OCI-LY1 (cell line): Measurements from ENCODE around the gene SP3.

Source experiments
- H2AFZ ChIP-seq: fragments of 200-600 bp; sonication (generic), shearing (Covaris generic); 2 replicates; pipeline ENCODE4 v1.6.0; 2014; ENCODE audit warnings: antibody characterized with exemption, mild to moderate bottlenecking, low read length
- H3F3A ChIP-seq: fragments of 200-600 bp; sonication (generic), shearing (Covaris generic); 2 replicates; pipeline ENCODE4 v1.6.0; 2014; ENCODE audit warnings: mild to moderate bottlenecking, antibody characterized with exemption, low read length, moderate library complexity; ENCODE audit not compliant: insufficient read depth
- H3K27ac ChIP-seq: fragments of 200-600 bp; sonication (generic); 2 replicates; pipeline ENCODE4 v1.5.1; 2014; ENCODE audit warnings: low read length, mixed run types, mild to moderate bottlenecking, low read depth; ENCODE audit not compliant: poor library complexity, severe bottlenecking
- H3K27me3 ChIP-seq: fragments of 200-600 bp; sonication (generic); 2 replicates; pipeline ENCODE4 v1.6.0; 2014; ENCODE audit warnings: antibody characterized with exemption, mild to moderate bottlenecking, low read length, moderate library complexity; ENCODE audit not compliant: insufficient read depth
- H3K36me3 ChIP-seq: fragments of 200-600 bp; sonication (generic); 2 replicates; pipeline ENCODE4 v1.6.1; 2014; ENCODE audit warnings: mild to moderate bottlenecking, antibody characterized with exemption, low read length, moderate library complexity, mixed read lengths; ENCODE audit not compliant: insufficient read depth
- H3K4me1 ChIP-seq: fragments of 200-600 bp; sonication (generic); 2 replicates; pipeline ENCODE4 v1.5.1; 2014; ENCODE audit warnings: mild to moderate bottlenecking, low read length, moderate library complexity; ENCODE audit not compliant: insufficient read depth, severe bottlenecking
- H3K4me2 ChIP-seq: fragments of 200-600 bp; sonication (generic), shearing (Covaris generic); 2 replicates; pipeline ENCODE4 v1.6.1; 2014; ENCODE audit warnings: low read length
- H3K4me3 ChIP-seq: fragments of 200-600 bp; sonication (generic); 2 replicates; pipeline ENCODE4 v1.5.1; 2014; ENCODE audit warnings: low read length, low read depth, mild to moderate bottlenecking, mixed read lengths; ENCODE audit not compliant: poor library complexity, severe bottlenecking
- H3K79me2 ChIP-seq: fragments of 200-600 bp; shearing (Covaris generic); 2 replicates; pipeline ENCODE4 v1.6.1; 2016; ENCODE audit warnings: mixed run types, low read length, mixed read lengths; ENCODE audit not compliant: insufficient read depth
- H3K9ac ChIP-seq: fragments of 200-600 bp; sonication (generic), shearing (Covaris generic); 2 replicates; pipeline ENCODE4 v1.6.1; 2014; ENCODE audit warnings: mild to moderate bottlenecking, low read length, mixed read lengths
- H3K9me2 ChIP-seq: fragments of 200-600 bp; sonication (generic), shearing (Covaris generic); 2 replicates; pipeline ENCODE4 v1.6.1; 2014; ENCODE audit warnings: low read depth, mild to moderate bottlenecking, low read length, mixed read lengths
- H3K9me3 ChIP-seq: fragments of 200-600 bp; shearing (Covaris generic); 2 replicates; pipeline ENCODE4 v1.6.1; 2014; ENCODE audit warnings: low read length, mixed read lengths
- H4K20me1 ChIP-seq: fragments of 200-600 bp; sonication (generic), shearing (Covaris generic); 2 replicates; pipeline ENCODE4 v1.6.0; 2016; ENCODE audit warnings: mild to moderate bottlenecking, low read length; ENCODE audit not compliant: insufficient read depth
- CTCF ChIP-seq: fragments of 200-600 bp; sonication (generic), shearing (Covaris generic); IDR thresholded peaks from 2 replicates; pipeline ENCODE4 v1.5.1; 2017; ENCODE audit warnings: mild to moderate bottlenecking, antibody characterized with exemption, low read length, moderate library complexity, mixed read lengths
- EZH2 ChIP-seq: fragments of 200-600 bp; sonication (generic), shearing (Covaris generic); IDR thresholded peaks from 2 replicates; pipeline ENCODE4 v1.8.0; 2017; ENCODE audit warnings: borderline replicate concordance, mixed run types, mild to moderate bottlenecking, antibody characterized with exemption, low read length, moderate library complexity, mixed read lengths

Gene SP3

GRCh38 chr2:173997269-173997668 is 32.1 kb upstream of the SP3 start:
- Histone ChIP-seq H3K9me2 (no peaks in the 10 kb centered on the region), H3F3A (no peaks in the 10 kb centered on the region), H3K9ac (no peak overlapping the region), H3K4me2 (no peak overlapping the region), H3K36me3 (no peaks in the 10 kb centered on the region), H3K4me3 (no peak overlapping the region), H2AFZ (no peak overlapping the region), H3K27me3 (no peaks in the 10 kb centered on the region; the same call in 1 of the 2 replicates), H4K20me1 (no peaks in the 10 kb centered on the region), H3K27ac (no peak overlapping the region), H3K79me2 (no peaks in the 10 kb centered on the region), H3K4me1 (peaks cover 19% of the 10 kb centered on the region), H3K9me3 (no peaks in the 10 kb centered on the region)
- no peak for TF ChIP-seq EZH2
- TF ChIP-seq CTCF, result no peak

GRCh38 chr2:173996766-173997165 is 31.6 kb upstream of the SP3 start:
- H3F3A ChIP-seq, result no peaks in the 10 kb centered on the region
- no peak for TF ChIP-seq EZH2
- no peak for TF ChIP-seq CTCF
- H3K27ac ChIP-seq, result no peak overlapping the region
- H3K36me3 ChIP-seq, result no peaks in the 10 kb centered on the region
- H3K9ac ChIP-seq, result no peak overlapping the region
- H3K79me2 ChIP-seq, result no peaks in the 10 kb centered on the region
- no peaks in the 10 kb centered on the region for H3K9me2 ChIP-seq
- H2AFZ ChIP-seq, result no peak overlapping the region
- no peak overlapping the region for H3K4me2 ChIP-seq
- H3K27me3 ChIP-seq, result no peaks in the 10 kb centered on the region; the same call in 1 of the 2 replicates
- H3K4me1 ChIP-seq, result peaks cover 24% of the 10 kb centered on the region
- H4K20me1 ChIP-seq, result no peaks in the 10 kb centered on the region
- H3K9me3 ChIP-seq, result no peaks in the 10 kb centered on the region
- H3K4me3 ChIP-seq, result no peak overlapping the region

GRCh38 chr2:173993459-173993858 is 28.3 kb upstream of the SP3 start:
- Histone ChIP-seq H3K9me3 (no peaks in the 10 kb centered on the region), H3K27ac (no peak overlapping the region), H3K9ac (no peak overlapping the region), H3K4me2 (no peak overlapping the region), H3K79me2 (no peaks in the 10 kb centered on the region), H3K4me1 (peaks cover 43% of the 10 kb centered on the region), H3K27me3 (no peaks in the 10 kb centered on the region), H4K20me1 (no peaks in the 10 kb centered on the region), H3K4me3 (no peak overlapping the region), H3K36me3 (no peaks in the 10 kb centered on the region), H3F3A (no peaks in the 10 kb centered on the region), H3K9me2 (no peaks in the 10 kb centered on the region), H2AFZ (no peak overlapping the region)
- TF ChIP-seq CTCF (no peak), EZH2 (no peak)
